Kidney tubule cell (primary cell): ENCODE measurements around the gene CCDC88A.
"Not testable (repeated sequence)": the region's sequence is repeated elsewhere in the genome, so short reads cannot be mapped to it uniquely, and the experiment has no call there.

Experiments
- DNase-seq: peaks from one replicate; pipeline ENCODE4 v3.0.0-alpha.2; 2018; ENCODE audit warnings: low spot score

Gene CCDC88A

DNA sequence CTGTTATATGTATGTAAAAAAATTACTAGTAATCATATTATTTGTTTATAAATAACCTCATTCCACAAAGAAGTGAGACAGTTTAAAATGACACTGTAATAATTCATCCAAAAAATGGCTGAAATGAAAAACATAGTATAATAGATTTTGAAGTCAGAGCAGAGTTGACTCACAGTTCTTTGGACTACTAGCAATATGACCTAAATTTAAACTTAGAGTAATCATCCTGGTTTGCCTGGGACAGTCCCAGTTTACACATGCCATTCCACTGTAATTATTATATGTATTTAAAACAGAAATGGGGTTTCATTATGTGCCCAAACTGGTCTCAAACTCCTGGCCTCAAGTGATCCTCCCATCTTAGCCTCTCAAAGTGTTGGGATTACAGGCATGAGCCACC lies 48.3 kb downstream of the CCDC88A start:
- no peak for DNase-seq

DNA sequence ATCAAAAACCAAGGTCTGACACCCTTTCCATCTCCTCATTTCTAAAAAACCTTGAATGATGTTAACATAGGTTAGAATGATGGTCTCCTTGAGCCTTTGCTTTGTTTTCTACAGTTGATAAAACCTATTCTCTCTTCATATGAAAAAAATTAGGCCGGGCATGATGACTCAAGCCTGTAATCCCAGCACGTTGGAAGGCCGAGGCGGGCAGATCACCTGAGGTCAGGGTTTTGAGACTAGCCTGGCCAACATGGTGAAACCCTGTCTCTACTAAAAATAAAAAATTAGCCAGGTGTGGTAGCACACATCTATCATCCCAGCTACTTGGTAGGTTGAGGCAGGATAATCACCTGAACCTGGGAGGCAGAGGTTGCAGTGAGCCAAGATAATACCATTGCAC lies 49.4 kb downstream of the CCDC88A start:
- no peak for DNase-seq

DNA sequence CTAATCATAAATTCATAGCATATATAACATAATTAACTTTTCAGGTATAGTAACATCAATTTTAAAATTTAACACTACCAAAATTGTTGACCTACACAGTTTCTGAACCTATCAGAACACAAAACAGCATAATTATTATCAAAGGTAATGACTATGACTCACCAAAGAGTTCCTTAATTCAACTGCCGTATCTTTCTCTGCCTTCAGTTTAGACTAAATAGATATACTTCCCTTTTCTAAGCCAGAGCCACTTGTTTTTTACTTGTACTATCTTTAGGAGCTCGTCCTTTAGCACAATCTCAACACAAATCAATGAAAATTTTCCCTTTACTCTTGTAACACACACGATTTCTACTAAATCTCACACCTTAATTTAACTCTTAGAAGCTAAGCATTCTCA lies 54.4 kb downstream of the CCDC88A start:
- DNase-seq, result no peak

DNA sequence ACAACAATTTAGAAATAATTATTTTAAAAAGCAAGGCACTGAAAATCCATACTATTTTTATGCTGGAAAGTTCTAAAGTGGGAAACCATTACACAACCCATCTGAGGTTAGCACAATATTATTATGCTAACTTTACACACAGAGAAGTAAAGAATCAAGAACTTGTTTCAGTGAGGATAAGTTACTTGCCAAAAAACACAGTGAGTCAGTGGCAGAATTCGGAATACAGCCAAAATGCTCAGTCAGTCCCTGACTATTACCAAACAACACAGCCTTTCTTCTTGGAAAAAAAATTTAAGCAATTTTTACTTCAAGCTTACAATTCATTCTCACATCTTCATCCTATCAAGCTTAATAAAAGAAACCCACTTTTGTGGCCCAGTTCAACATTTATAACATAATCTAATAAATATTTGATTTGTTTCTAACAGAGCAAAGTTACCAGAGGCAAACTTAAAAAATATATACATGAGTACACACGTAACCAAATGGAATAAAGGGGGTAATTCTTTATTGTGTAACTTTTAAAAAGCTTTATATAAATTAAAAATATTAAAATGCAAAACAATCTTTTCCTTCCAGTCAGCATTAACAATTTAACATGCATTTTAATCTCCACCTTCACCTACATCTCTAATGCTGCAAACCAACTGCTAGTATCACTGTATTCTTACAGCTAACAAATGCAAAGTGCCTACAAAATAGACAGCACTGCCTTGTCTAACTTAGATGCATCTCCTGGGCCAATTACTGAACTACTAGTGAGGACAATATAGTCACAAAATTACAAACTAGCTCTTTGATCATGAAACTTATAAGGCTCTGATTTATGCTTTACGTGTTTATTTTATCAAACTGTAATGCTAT lies 55.2 kb downstream of the CCDC88A start:
- peak; percentile 53 for DNase-seq

DNA sequence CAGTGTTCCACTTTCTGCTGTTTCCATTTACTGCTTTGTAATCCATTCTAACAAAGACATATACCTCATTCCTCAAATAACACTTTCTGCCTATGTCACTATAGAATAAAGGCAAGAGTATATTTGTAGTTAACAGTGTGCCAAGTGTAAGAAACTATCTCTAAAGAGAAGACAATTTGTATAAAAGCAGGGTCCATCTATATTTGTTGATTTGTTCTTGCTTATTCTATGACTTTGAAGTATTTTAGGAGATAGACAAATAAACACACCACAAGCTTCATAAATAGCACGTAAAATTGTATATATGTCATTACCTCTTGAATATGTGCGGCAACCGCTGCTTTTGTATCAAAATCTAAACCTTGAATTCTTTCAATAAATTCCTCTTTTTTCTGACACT lies 56.0 kb downstream of the CCDC88A start:
- DNase-seq, result no peak

DNA sequence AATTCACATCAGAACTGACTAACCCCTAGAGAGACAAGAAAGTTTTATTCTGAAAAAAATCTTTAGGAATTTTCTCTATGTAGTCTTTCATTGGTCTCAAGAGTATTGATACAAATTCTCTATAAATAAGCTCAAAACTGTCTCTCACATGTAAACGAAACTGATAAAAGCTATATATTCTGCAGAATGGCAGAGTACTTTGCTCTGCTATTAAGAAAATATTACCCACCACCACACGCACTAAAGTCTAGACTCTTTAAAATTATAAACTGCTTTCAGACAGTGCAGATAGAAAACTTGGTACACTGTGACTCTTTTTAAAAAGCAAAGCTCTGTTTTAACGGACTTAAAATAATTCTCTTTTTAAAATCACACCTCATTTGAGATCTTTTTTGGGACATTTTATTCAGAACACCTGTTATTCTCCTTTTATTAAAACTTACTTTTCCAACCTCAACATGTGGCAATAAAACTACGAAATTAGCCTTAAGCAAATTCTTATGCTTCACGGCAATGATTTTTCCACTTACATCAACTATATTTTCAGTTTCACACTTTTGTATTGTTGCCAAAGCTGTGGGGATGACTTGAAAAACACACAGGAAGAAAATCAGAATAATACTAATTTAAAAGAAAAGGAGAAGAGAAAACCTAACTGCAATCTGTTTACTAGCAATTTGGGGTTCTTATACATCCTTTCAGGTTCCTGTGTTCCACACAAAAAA lies 58.0 kb downstream of the CCDC88A start:
- no peak for DNase-seq

DNA sequence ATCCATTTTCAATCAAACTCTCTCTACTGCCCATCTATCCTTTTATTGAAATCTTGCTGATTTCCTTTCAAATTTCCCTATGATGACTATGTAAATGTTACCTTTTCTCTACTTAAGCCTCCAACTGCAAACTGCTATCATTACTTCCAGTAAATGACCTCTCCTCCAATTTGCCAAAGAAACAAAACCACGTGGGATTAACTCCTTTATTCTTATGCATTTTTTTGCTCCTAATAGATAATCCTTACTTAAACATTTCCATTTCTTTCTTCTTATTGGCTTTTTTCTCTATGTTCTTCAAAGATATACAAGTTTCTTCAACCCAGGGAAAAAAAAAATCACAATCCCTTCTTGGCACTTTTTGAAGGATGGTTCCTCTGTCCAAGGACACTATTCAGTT lies 61.2 kb downstream of the CCDC88A start:
- no peak for DNase-seq

DNA sequence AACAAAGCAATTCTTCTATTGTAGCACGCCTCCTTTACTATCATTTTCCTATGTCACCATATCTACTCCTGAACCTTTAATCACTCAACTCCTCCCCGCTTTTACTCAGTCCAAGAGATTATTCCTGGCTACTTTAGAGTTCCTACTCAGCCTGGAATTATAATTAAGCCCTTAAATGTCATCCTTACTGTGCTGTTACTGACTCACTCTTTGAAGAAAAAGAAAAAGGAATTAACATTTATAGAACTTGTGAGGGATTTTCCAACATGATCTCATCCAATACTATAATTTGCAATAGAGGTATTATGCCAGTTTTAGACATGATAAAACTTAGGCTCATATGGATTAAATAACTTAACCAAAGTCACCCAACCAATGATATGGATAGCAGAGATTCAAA lies 61.7 kb downstream of the CCDC88A start:
- peak; percentile 20 for DNase-seq

DNA sequence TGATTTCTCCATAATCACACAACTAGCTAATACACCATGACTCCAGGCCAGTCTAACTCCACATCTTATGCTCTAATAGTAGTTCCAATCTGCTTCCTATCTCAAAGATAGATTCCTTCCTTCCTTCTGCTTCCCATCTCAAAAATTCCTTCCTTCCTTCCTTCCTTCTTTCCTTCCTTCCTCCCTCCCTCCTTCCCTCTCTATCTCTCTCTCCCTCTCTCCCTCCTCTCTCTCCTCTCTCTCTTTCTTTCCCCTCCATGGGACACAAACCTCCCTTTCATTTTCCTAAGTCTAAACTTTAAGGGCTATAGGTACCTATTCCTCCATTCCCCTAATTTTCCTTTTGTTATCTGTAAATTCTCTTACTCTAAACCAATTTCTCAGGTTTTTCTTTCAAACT lies 62.5 kb downstream of the CCDC88A start:
- no peak for DNase-seq

DNA sequence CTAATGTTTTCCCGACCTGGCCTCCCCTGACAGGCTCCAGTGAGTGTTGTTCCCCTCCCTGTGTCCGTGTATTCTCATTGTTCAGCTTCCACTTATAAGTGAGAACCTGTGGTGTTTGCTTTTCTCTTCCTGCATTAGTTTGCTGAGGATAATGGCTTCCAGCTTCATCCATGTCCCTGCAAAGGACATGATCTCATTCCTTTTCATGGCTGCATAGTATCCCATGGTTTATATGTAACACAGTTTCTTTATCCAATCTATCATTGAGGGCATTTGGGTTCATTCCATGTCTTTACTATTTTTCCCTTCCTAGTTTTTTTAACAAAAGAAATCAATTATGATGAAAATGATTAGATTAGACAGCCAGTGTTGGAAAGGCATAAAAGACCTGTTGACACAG lies 63.5 kb downstream of the CCDC88A start:
- not testable (repeated sequence) for DNase-seq

DNA sequence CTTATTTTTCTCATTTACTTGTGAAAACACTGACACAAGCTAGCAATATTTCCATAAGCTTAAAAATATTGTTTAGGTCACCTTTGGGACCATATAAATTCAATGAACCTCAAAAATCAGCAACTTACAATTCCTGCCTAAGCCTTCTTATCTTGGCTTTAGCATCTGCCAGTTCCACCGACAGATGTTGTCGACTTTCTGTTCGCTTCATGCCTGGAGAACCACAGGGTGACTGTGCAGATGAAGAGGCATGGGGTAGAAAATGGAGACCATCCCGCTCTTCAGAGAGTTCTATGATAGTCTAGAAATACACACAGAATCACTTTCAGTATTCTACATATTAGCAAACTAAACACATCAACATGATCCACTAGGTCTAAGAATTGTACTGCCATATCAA lies 64.2 kb downstream of the CCDC88A start:
- no peak for DNase-seq

DNA sequence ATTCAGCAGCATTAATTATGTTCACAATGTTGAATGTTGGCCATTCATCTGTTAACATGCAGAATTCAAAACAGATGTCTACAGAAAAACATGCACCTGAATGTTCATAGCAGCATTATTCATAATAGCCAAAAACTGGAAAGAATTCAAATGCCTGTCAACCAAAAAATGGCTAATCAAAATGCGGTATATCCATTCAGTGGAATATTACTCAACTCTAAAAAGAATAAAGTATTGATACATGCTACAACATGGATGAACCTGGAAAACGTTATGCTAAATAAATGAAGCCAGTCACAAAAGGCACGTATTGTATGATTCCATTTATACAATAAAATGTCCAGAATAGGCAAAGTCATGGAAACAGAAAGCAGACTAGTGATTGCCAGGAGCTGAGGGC lies 68.0 kb downstream of the CCDC88A start:
- DNase-seq, result no peak

DNA sequence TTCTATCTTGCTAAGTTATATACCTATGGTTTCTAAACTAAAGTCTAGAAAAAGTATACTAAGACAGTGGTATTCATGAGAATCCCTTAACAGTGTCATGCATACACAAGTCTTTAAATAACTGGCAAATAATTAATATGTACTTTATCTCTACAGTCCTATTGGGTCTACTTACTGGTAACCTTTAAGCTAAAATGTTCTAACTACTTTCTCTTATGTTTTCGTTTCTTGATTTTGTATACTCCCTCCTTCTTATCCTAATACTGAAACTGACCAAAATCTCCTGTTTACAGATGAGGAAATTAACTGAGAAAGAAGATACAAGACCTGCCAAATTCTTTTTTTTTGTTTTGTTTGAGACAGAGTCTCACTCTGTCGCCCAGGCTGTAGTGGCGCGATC lies 74.6 kb downstream of the CCDC88A start:
- no peak for DNase-seq

DNA sequence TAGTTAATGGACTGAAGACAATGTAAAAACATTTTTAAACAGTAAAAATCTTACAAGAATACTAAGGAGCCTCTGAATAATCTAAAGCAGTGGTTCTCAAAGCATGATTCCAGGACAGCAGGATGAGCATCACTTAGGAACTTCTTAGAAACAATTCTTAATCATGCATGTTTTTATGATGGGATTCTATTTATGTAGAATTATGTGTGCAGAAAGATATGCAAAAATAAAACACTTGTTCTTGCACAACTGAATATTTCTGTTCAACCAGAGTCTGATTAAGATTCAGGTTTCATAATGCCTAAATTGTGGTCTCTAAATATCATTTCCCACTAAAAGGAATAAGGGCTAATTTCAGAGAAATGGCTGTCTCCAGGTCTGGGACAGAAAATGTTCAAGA lies 81.4 kb downstream of the CCDC88A start:
- no peak for DNase-seq

DNA sequence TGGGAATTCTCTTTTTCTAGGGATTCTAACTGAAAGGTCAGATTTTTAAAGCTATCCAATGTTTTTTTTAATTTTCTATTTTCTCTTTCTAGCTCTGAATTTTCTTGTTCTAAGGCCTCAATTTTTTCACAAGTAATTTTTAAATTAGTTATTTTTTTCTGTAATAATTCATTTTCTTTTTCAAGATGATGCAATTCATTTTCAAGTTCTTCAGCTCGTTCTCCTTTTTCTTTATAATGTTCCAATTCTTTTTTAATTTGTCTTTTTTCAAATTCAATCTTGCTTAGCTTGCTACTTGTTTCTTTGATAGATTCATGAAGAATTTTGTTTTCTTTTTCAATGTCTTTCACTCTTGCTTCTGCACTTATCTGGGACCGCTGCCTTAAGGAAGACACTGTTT lies 84.9 kb downstream of the CCDC88A start:
- no peak for DNase-seq

DNA sequence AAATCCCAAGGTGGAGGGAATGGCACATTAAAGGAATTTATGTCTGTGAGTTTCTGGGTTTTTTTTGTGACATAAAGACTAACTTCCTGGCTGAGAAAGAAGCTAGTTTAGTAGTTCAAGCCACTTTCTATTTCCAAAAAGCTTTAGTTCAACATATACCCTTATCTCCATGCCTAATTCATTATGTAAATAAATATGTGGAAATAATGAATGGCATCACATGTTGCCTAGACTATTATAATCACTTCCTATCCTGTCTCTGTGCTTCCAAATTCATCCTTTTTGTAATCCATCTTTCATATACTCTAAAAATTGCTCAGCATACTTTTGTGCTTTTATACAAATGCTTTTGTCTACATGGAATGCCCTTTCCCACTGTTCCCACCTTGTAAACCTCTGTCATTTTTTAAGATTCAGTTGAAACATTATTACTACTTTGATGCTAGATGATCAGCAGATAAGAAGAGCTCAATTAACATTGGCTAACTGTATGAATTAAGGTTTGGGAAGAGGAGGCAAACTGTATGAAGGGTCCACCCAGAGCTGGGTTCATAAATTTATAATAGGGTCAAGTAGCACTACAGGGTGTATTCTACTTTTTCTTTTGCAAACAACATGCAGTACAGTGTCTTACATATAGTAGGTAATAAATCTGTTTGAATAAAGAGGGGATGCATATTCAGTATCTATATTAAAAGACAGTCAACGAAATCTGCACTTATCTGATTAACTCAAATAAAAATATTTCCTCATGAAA lies 88.9 kb downstream of the CCDC88A start:
- no peak for DNase-seq

DNA sequence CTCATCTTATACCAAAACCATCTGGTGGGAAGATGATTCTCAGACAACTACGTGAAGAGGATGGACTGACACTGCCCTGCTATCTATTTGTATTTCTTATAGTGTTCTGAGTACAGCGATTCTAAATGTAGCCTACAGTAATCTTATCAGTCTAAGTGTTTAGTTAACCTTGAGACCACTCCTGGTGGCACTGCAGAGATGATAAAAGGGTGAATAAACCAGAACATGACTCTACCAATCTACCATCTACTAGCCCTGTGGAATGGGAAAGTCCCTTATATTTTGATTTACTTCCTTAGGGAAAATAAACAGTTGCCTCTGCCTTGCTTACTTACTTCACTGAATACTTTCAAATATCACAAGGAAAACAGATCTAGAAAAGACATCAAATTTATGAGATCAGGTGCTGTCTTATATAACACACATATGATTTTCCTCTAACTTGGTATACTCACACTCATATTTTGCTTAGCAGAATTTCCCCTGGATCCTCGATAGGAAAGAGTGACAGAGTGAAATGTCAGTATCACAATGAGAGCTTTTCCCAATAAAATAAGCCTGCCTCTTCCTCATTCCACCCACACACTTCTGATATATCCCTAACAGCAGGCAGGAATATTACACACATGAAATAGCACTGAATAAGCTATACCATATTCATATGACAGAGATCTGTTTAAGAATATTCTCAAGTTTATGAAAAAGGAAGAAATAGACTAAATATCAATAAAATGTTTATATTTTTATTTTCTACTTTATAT lies 92.0 kb downstream of the CCDC88A start:
- DNase-seq, result no peak

DNA sequence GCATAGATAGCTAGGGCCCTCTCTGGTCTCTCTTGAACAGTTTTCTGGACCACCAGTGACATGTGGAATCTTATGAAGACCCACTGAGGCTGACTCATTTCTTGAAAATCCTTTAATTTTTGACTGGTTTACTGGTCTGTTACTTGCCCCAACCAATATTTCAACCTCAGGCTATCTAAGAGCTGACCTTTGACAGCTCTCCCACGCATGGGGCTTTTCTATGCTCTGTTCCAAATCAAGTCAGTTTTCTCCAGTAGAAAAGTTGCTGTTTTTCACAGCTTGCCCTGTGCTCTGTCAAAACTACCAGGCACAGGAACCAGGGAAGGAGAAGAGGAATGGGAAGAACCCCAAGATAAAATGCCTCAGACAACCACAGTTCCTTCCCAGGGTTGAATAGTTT lies 104.7 kb downstream of the CCDC88A start:
- no peak for DNase-seq

DNA sequence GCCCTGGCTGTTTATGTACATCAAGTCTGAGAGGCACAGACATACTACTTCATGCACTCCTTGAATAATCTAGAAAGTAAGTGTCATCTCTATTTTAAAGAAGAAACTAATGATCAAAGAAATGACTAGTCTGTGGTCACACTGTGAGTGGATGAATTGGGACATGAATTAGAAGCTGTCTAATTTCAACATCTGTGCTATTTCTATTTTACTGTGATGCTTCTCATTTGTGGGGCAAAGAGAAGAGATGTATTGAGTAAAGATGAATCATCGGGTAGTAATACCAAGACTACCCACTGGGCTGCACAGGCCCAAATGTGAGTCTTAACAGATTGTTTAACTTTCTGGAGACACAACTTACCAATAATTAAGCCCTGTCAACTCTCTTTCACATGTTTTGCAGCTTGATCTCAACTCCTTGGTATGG lies 108.2 kb downstream of the CCDC88A start:
- DNase-seq, result peak; percentile 56

DNA sequence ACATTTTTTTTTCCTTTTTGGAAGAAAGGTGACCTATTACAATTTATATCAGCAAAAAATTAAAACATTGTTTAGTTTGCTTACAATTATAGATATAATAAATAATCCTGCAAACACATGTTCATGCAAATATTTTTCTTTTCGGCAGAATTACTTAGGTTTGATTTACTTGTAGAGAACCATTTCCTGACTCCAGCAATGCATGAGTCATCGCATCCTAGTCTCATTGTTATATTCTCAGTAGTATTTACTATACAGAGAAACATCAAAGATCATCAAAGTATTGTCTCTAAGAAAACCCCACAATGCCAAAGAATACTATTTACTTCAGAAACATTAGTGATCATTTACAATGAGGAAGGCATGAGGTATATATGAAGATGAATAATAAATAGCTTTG lies 110.2 kb downstream of the CCDC88A start:
- DNase-seq, result peak; percentile 37

DNA sequence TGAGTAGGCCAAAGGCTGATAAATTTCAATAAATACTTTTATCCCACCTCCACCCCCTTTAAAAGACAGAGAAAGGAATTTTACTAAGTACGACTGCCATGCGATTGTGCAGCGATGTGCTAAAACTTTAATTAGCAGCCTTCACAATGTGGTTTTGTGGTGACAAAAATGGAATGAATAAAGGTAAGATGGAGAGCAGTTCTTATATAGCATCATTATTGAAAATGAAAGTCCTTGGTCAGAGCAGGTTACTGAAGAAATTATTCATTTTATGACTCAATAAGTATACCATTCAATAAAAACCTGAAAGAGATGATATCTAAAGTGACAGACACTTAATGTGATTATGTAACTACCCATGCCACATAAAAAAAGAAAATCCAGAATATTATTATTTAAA lies 117.4 kb downstream of the CCDC88A start:
- no peak for DNase-seq

DNA sequence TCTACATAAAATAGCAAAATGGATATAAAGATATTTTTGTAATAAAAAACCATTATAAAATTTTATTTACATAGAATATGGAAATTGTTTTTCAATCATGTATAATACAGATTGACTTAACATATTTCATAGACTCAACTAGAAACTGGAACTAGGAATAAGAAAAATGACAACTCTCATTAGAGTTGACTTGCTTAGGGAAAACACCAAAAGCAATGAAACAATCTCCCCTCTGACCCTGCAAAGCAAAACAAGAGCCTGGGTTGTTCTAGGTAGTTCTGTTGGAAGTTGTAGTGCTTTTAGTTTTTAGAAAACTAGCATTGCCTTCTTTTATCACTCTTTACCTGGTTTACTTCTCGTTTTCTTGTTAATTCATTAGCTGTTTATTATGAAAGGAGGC lies 118.4 kb downstream of the CCDC88A start:
- no peak for DNase-seq
